Esophagus muscularis mucosa (tissue), 4 donors: Measurements from ENCODE around the gene MYB. TPM values are rescaled to one million over a fixed set of nuclear protein-coding genes. Genes with fewer than 3 reads are reported as not detected.

Experiments used
- DNase-seq: peaks from one replicate; pipeline ENCODE4 v3.0.0-alpha.2; 2017; ENCODE audit errors: extremely low spot score
- H3K27ac ChIP-seq, 4 donors: fragments of 200-600 bp; sonication (generic); replicated peaks in 1 of 4; 1 replicate in 3 of 4; 2 replicates in 1 of 4; pipeline ENCODE4 v1.5.1; 2016 to 2019; ENCODE audit warnings: mild to moderate bottlenecking in 1 of 4
- H3K27me3 ChIP-seq, 4 donors: fragments of 200-600 bp; sonication (generic); one replicate each; pipeline versions ENCODE4 v1.5.1 to v1.6.0; 2016 to 2019
- H3K36me3 ChIP-seq, 4 donors: fragments of 200-600 bp; sonication (generic); one replicate each; pipeline ENCODE4 v1.5.1; 2016 to 2019
- H3K4me1 ChIP-seq, 4 donors: fragments of 200-600 bp; sonication (generic); one replicate each; pipeline ENCODE4 v1.5.1; 2016 to 2019
- H3K4me3 ChIP-seq, 4 donors: fragments of 200-600 bp; sonication (generic); 1 replicate in 2 of 4; 2 replicates in 2 of 4; pipeline ENCODE4 v1.5.1; 2016 to 2019; ENCODE audit warnings: mild to moderate bottlenecking in 4 of 4, moderate library complexity in 1 of 4
- H3K9me3 ChIP-seq, 4 donors: fragments of 200-600 bp; sonication (generic); 1 replicate in 3 of 4; 2 replicates in 1 of 4; pipeline ENCODE4 v1.5.1; 2016 to 2019
- CTCF ChIP-seq, 3 experiments: fragments of 200-600 bp in 2 of 3; fragments of 450-650 bp in 1 of 3; sonication (generic) in 2 of 3; IDR thresholded peaks; one replicate each; pipeline ENCODE4 v1.5.1; 2017 to 2019; ENCODE audit warnings: antibody characterized with exemption in 3 of 3, mild to moderate bottlenecking in 2 of 3, moderate library complexity in 1 of 3
- EP300 ChIP-seq: sonication (generic); formaldehyde crosslinking; IDR thresholded peaks from one replicate; pipeline ENCODE4 v1.6.1; 2017; ENCODE audit warnings: antibody characterized with exemption
- POLR2A ChIP-seq: fragments of 450-650 bp; IDR thresholded peaks from one replicate; pipeline ENCODE4 v1.6.1; 2017; ENCODE audit warnings: antibody characterized with exemption, moderate library complexity, mild to moderate bottlenecking, low read depth
- POLR2AphosphoS5 ChIP-seq, 2 donors: sonication (generic); formaldehyde crosslinking; IDR thresholded peaks; one replicate each; pipeline ENCODE4 v1.6.1; 2017; ENCODE audit warnings: antibody characterized with exemption in 2 of 2
- WGBS: methylation state at CpG from one replicate; pipeline ENCODE4 v1.1.5; 2018; 5-methylcytosine and 5-hydroxymethylcytosine counted together
- intact Hi-C: fragments of 100-400 bp; cut with DNase I; formaldehyde crosslinking; loops from one replicate; pipeline ENCODE4 v1.15.1; 2023
- total RNA-seq, 4 donors: library from RNA; depleted of rRNA; stranded (reverse); fragments of >200 nt; gene quantifications; one replicate each; pipeline versions ENCODE4 v1.1.0 to v1.2.1, GENCODE V29; 2016

Gene MYB
- total RNA-seq, 4 donors from 2014 or later: 0.29 to 0.83 (median 0.50) TPM

GRCh38 chr6:135235716-135236115 is 54.6 kb downstream of the MYB start:
- intact Hi-C loops: no loop called here
- no peaks in the 10 kb centered on the region for H3K36me3 ChIP-seq
- H3K27ac ChIP-seq: no peak overlapping the region
- DNase-seq: no peak
- peaks cover 0 to 6% (median 0%) of the 10 kb centered on the region in 4 donors for H3K4me1 ChIP-seq
- no peak for TF ChIP-seq POLR2A
- TF ChIP-seq POLR2AphosphoS5 (IDR thresholded peaks at IDR 0.05): no peak
- TF ChIP-seq EP300: no peak
- TF ChIP-seq CTCF (IDR thresholded peaks at IDR 0.05): no peak
- H3K27me3 ChIP-seq: no peaks in the 10 kb centered on the region
- 82% methylated on average over 5 of the region's 5 CpGs for WGBS
- H3K4me3 ChIP-seq: no peak overlapping the region
- H3K9me3 ChIP-seq: no peaks in the 10 kb centered on the region

GRCh38 chr6:135236319-135236718 is 55.2 kb downstream of the MYB start:
- 94% methylated on average over 1 of the region's 1 CpG for WGBS
- no peak overlapping the region for H3K27ac ChIP-seq
- H3K9me3 ChIP-seq: no peaks in the 10 kb centered on the region
- peaks cover 0 to 6% (median 0%) of the 10 kb centered on the region in 4 donors for H3K4me1 ChIP-seq
- intact Hi-C loops: no loop called here
- H3K27me3 ChIP-seq: no peaks in the 10 kb centered on the region
- DNase-seq: no peak
- no peak for TF ChIP-seq CTCF (IDR thresholded peaks at IDR 0.05)
- TF ChIP-seq POLR2A: no peak
- TF ChIP-seq POLR2AphosphoS5 (IDR thresholded peaks at IDR 0.05): no peak
- TF ChIP-seq EP300: no peak
- no peak overlapping the region for H3K4me3 ChIP-seq
- H3K36me3 ChIP-seq: no peaks in the 10 kb centered on the region

- Histone ChIP-seq H3K4me3 (no peak overlapping the region), H3K36me3 (no peaks in the 10 kb centered on the region), H3K27ac (no peak overlapping the region), H3K9me3 (no peaks in the 10 kb centered on the region), H3K27me3 (no peaks in the 10 kb centered on the region), H3K4me1 (peaks cover 0 to 6% (median 0%) of the 10 kb centered on the region in 4 donors)
- TF ChIP-seq CTCF (IDR thresholded peaks at IDR 0.05) (no peak), POLR2AphosphoS5 (IDR thresholded peaks at IDR 0.05) (no peak), POLR2A (no peak), EP300 (no peak)
- intact Hi-C loops: no loop called here
- 74% methylated on average over 6 of the region's 6 CpGs for WGBS
- no peak for DNase-seq
Measured at GRCh38 chr6:135236732-135237131, 55.6 kb downstream of the MYB start.

GRCh38 chr6:135240711-135241110 is 59.6 kb downstream of the MYB start:
- intact Hi-C loops: no loop called here
- Histone ChIP-seq H3K27ac (no peak overlapping the region), H3K4me3 (no peak overlapping the region), H3K4me1 (no peaks in the 10 kb centered on the region), H3K36me3 (no peaks in the 10 kb centered on the region), H3K9me3 (no peaks in the 10 kb centered on the region), H3K27me3 (no peaks in the 10 kb centered on the region)
- no peak for DNase-seq
- no peak for TF ChIP-seq EP300
- no peak for TF ChIP-seq POLR2AphosphoS5 (IDR thresholded peaks at IDR 0.05)
- no peak for TF ChIP-seq POLR2A
- no peak for TF ChIP-seq CTCF (IDR thresholded peaks at IDR 0.05)
- 95% methylated on average over 5 of the region's 5 CpGs for WGBS
